Suprapubic skin (tissue), 4 donors: ENCODE results near the gene PLSCR2. TPM values are rescaled to one million over a fixed set of nuclear protein-coding genes. Genes with fewer than 3 reads are reported as not detected.

ENCODE experiments used
- DNase-seq, 2 donors: peaks; one replicate each; pipeline ENCODE4 v3.0.0-alpha.2; 2019; ENCODE audit warnings: low spot score in 2 of 2
- H3K27ac ChIP-seq: fragments of 200-600 bp; sonication (generic); one replicate; pipeline ENCODE4 v1.5.1; 2019
- H3K27me3 ChIP-seq: fragments of 200-600 bp; sonication (generic); one replicate; pipeline ENCODE4 v1.5.1; 2019
- H3K36me3 ChIP-seq: fragments of 200-600 bp; sonication (generic); one replicate; pipeline ENCODE4 v1.5.1; 2019
- H3K4me1 ChIP-seq: fragments of 200-600 bp; sonication (generic); one replicate; pipeline ENCODE4 v1.5.1; 2019
- H3K4me3 ChIP-seq: fragments of 200-600 bp; sonication (generic); one replicate; pipeline ENCODE4 v1.5.1; 2019; ENCODE audit warnings: mild to moderate bottlenecking
- H3K9me3 ChIP-seq: fragments of 200-600 bp; sonication (generic); one replicate; pipeline ENCODE4 v1.5.1; 2019
- EP300 ChIP-seq: sonication (generic); formaldehyde crosslinking; IDR thresholded peaks from one replicate; pipeline ENCODE4 v1.6.1; 2017; ENCODE audit warnings: antibody characterized with exemption
- POLR2A ChIP-seq, 2 donors: fragments of 450-650 bp; IDR thresholded peaks; one replicate each; pipeline ENCODE4 v1.6.1; 2017; ENCODE audit warnings: antibody characterized with exemption in 2 of 2, mild to moderate bottlenecking in 2 of 2, moderate library complexity in 2 of 2
- POLR2AphosphoS5 ChIP-seq, 3 donors: sonication (generic); formaldehyde crosslinking; IDR thresholded peaks; one replicate each; pipeline ENCODE4 v1.6.1; 2017; ENCODE audit warnings: antibody characterized with exemption in 3 of 3
- WGBS: methylation state at CpG from one replicate; pipeline ENCODE4 v1.1.5; 2018; 5-methylcytosine and 5-hydroxymethylcytosine counted together
- total RNA-seq, 4 donors: library from RNA; depleted of rRNA; stranded (reverse); fragments of >200 nt; gene quantifications; one replicate each; pipeline ENCODE4 v1.1.0, GENCODE V29; 2016
- TF ChIP-seq, protein P1 (sequence below), 2 donors: fragments of 200-600 bp in 1 of 2; fragments of 450-650 bp in 1 of 2; sonication (generic) in 1 of 2; IDR thresholded peaks; one replicate each; pipeline ENCODE4 v1.5.1; 2016 to 2019; ENCODE audit warnings: antibody characterized with exemption in 2 of 2, mild to moderate bottlenecking in 1 of 2, moderate library complexity in 1 of 2

PLSCR2 gene
- total RNA-seq, 4 donors from 2014 or later, result not detected

DNA sequence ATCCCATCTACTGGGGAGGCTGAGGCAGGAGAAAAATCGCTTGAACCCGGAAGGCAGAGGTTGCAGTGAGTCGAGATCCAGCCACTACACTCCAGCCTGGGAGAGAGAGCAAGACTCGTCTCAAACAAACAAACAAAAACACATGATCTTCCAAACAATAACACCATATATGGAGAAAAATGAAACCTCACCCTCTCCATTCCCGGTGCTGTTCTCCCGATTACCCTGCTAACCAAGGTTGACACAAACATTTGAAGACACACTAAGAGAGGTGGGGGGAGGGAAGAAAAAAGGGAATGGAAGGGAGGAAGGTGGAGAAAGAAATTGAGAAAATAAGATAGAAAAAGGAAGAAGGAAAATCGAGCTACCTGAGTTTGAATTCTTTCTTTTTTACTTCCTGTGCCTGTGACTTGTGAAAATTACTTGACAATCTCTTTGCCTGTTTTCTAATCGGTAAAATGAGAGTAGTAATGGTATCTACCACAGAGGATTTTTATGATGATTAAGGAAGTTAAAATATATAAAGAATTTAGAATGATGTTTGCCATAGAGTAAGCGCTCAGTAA is 1.1 kb upstream of the PLSCR2 start:
- Histone ChIP-seq H3K27ac (no peak overlapping the region), H3K36me3 (no peaks in the 10 kb centered on the region), H3K4me3 (no peak overlapping the region), H3K4me1 (peaks cover 20% of the 10 kb centered on the region), H3K27me3 (no peaks in the 10 kb centered on the region), H3K9me3 (no peaks in the 10 kb centered on the region)
- DNase-seq, result no peak
- TF ChIP-seq, protein P1, sequence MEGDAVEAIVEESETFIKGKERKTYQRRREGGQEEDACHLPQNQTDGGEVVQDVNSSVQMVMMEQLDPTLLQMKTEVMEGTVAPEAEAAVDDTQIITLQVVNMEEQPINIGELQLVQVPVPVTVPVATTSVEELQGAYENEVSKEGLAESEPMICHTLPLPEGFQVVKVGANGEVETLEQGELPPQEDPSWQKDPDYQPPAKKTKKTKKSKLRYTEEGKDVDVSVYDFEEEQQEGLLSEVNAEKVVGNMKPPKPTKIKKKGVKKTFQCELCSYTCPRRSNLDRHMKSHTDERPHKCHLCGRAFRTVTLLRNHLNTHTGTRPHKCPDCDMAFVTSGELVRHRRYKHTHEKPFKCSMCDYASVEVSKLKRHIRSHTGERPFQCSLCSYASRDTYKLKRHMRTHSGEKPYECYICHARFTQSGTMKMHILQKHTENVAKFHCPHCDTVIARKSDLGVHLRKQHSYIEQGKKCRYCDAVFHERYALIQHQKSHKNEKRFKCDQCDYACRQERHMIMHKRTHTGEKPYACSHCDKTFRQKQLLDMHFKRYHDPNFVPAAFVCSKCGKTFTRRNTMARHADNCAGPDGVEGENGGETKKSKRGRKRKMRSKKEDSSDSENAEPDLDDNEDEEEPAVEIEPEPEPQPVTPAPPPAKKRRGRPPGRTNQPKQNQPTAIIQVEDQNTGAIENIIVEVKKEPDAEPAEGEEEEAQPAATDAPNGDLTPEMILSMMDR (IDR thresholded peaks at IDR 0.05), result no peak
- no peak for TF ChIP-seq POLR2A (IDR thresholded peaks at IDR 0.05)
- TF ChIP-seq EP300, result no peak
- TF ChIP-seq POLR2AphosphoS5 (IDR thresholded peaks at IDR 0.05), result no peak
- 85% methylated on average over 9 of the region's 9 CpGs for WGBS

DNA sequence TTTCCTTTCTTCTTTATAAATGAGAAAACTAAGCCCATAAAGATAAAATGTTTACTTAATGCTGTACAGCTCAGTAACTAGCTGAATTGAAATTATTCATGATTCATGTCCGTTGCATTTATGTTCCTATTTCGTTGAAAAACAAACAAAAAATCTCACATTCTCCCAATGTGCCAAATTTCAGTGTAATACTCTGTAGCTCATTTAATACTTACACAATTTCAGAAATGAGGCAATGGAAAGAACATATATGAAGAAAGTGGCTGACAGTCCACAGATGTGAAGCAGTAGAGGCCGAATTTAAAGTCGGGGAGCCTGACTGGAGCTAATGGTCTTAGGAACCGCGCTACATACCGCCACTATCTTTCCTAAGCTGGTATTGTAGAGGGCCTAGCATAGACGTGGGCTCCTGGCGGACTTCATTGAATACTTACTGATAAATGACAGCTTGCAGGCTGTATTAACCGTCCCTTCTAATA is 651 bp downstream of the PLSCR2 start:
- Histone ChIP-seq H3K27me3 (no peaks in the 10 kb centered on the region), H3K4me1 (peaks cover 14% of the 10 kb centered on the region), H3K36me3 (no peaks in the 10 kb centered on the region), H3K9me3 (no peaks in the 10 kb centered on the region), H3K4me3 (peak overlapping the region; percentile 65), H3K27ac (peak overlapping the region; percentile 81)
- TF ChIP-seq EP300 (no peak), POLR2A (IDR thresholded peaks at IDR 0.05) (no peak), POLR2AphosphoS5 (IDR thresholded peaks at IDR 0.05) (no peak)
- TF ChIP-seq, protein P1 (IDR thresholded peaks at IDR 0.05), result no peak
- DNase-seq, result no peak
- WGBS, result 75% methylated on average over 10 of the region's 10 CpGs

DNA sequence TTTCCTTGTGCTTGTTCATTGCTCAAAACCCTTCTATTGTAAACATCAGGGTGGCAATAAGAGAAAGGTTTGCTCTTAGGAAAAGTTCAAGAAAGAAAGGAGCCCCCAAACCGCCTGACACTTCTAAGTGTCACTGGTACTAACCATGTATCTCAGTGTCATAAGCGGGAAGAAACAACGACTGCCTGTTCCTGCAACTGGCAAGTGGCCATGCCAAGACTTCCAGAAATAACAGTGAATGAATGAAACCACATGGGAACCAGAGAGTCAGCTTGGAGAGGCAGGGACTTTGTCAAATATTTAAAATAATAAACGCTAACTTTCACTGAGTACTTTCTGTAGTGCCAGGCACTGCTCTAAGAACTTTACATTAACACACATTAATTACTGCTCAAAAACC is 1.1 kb downstream of the PLSCR2 start:
- Histone ChIP-seq H3K27me3 (no peaks in the 10 kb centered on the region), H3K36me3 (no peaks in the 10 kb centered on the region), H3K9me3 (no peaks in the 10 kb centered on the region), H3K4me3 (no peak overlapping the region), H3K4me1 (peaks cover 14% of the 10 kb centered on the region), H3K27ac (no peak overlapping the region)
- no peak for DNase-seq
- WGBS, result 59% methylated on average over 4 of the region's 4 CpGs
- TF ChIP-seq POLR2AphosphoS5 (IDR thresholded peaks at IDR 0.05), result no peak
- TF ChIP-seq EP300, result no peak
- TF ChIP-seq, protein P1 (IDR thresholded peaks at IDR 0.05), result no peak
- TF ChIP-seq POLR2A (IDR thresholded peaks at IDR 0.05), result no peak

DNA sequence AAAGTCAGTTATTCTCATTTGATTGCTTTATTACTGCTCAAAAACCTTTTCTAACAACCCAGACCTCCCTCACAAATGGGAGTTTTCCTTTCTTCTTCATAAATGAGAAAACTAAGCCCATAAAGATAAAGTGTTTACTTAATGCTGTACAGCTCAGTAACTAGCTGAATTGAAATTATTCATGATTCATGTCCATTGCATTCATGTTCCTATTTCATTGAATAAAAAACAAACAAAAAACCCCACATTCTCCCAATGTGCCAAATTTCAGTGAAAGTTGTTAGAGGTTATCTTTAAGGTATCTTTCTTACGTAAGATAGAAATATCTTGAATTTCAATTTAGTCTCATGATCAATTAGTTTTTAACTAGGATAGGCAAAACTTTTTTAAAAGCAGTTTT is 2.8 kb downstream of the PLSCR2 start:
- DNase-seq, result no peak
- TF ChIP-seq, protein P1 (IDR thresholded peaks at IDR 0.05), result no peak
- TF ChIP-seq POLR2A (IDR thresholded peaks at IDR 0.05) (no peak), EP300 (no peak), POLR2AphosphoS5 (IDR thresholded peaks at IDR 0.05) (no peak)
- no peak overlapping the region for H3K27ac ChIP-seq
- no peaks in the 10 kb centered on the region for H3K9me3 ChIP-seq
- H3K27me3 ChIP-seq, result no peaks in the 10 kb centered on the region
- no peaks in the 10 kb centered on the region for H3K36me3 ChIP-seq
- WGBS, result 1% methylated on average over 1 of the region's 1 CpG
- H3K4me1 ChIP-seq, result peaks cover 14% of the 10 kb centered on the region
- no peak overlapping the region for H3K4me3 ChIP-seq

DNA sequence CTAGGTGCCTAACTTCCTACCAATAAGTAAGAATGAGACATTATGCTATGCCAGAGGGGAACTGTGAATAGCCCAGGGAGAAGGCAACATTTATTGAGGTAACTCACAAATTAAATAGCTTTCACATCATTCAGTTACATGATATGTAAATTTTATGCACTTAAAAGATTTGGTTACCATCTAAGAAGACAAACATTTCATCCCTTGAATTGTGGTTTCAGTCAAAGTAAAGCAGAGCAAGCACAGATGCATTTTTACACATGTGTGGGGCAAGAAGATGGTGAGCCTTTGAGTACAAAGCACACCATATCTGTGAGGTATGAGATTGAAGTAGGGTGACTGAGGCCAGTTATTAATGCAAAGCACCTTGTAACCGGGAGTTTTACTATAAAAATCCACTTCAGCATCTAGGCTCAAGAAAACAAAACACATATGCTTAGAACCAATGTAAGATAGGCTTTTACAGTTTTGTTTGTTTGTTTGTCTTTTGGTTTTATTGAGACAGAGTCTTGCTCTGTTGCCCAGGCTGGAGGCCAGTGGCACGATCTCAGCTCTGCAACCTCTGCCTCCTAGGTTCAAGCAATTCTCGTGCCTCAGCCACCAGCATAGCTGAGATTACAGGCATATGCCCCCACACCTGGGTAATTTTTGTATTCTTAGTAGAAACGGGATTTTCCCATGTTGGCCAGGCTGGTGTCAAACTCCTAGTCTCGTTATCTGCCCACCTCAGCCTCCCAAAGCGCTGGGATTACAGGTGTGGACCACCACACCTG is 3.5 kb downstream of the PLSCR2 start:
- no peak for DNase-seq
- no peaks in the 10 kb centered on the region for H3K36me3 ChIP-seq
- no peaks in the 10 kb centered on the region for H3K9me3 ChIP-seq
- no peaks in the 10 kb centered on the region for H3K27me3 ChIP-seq
- no peak overlapping the region for H3K4me3 ChIP-seq
- no peak overlapping the region for H3K27ac ChIP-seq
- 88% methylated on average over 6 of the region's 6 CpGs for WGBS
- peaks cover 14% of the 10 kb centered on the region for H3K4me1 ChIP-seq
- no peak for TF ChIP-seq EP300
- no peak for TF ChIP-seq POLR2AphosphoS5 (IDR thresholded peaks at IDR 0.05)
- no peak for TF ChIP-seq POLR2A (IDR thresholded peaks at IDR 0.05)
- TF ChIP-seq, protein P1 (IDR thresholded peaks at IDR 0.05), result no peak
